HG03439 (cell line): Measurements from ENCODE around the gene ADI1.
A peak's percentile ranks its signal among the peaks of the same experiment; 100 is the strongest.

ENCODE experiments used
- ATAC-seq: cut with Tn5 transposase; IDR thresholded peaks from one replicate; pipeline ENCODE4 v1.9.1; 2021; ENCODE audit warnings: mild to moderate bottlenecking, moderate library complexity; ENCODE audit not compliant: unreplicated experiment

The ADI1 gene, protein sequence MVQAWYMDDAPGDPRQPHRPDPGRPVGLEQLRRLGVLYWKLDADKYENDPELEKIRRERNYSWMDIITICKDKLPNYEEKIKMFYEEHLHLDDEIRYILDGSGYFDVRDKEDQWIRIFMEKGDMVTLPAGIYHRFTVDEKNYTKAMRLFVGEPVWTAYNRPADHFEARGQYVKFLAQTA

DNA sequence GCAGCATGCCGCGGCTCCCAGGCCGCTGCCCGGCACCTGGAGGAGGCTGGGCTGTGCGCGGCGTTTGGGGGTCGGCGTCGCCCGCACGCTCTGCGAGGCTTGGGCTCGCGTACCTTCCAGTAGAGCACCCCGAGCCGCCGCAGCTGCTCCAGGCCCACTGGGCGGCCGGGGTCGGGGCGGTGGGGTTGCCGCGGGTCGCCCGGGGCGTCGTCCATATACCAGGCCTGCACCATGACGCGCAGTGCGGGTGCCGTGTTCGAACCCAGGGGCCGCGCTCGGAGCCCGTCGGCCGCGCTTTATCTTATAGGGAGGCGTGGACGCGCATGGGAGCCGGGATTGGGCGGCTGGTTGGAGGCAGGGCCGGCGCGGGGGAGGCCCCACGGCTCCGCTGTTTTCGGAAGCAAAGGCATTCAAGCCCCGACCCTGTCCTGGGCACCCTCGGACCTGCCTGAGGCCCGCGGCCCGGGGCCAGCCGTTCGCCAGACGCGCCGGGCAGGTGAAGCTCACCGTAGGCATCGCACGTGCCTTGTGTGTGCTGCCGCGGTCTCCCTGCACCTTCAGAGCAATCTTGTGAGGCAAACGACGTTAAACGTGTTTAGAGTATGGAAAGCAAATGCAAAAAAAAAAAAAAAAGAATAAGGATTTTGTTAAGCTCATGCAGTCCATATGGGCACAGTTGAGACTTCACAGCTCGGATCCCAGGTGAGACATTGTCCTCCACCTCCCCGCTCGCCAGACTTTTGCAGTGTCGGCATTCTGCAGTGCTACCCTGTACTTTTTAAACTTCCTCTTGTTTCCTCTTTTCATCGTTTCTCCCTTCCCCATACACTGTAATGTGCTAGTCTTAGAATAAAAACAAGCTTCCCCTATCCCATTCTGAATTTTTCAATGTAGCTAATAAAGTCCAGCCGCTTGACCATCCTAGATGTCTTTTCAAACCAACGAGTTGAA lies at the start of gene ADI1:
Gene ADI1 (minus strand): TSS at position 277 of the 951 bp plus-strand sequence. CDS start 44 bp downstream, at position 233.
- ATAC-seq: peak; percentile 66

DNA sequence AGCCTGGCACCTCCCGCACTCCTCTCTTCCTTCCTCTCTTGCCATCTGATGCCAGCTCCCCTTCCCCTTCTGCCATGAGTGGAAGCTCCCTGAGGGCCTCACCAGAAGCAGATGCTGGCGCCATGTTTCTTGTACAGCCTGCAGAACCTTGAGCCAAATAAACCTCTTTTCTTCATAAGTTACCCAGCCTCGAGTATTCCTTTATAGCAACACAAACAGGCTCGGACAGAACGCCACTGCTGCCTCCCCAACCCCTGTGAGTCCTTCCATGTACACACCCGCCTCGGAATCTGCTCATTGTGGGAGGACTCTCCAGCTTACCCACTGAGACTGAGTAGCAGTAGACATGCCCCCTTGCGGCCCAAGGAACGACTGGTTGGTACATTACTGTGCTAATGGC lies 47.5 kb upstream of the ADI1 start:
- no peak for ATAC-seq

DNA sequence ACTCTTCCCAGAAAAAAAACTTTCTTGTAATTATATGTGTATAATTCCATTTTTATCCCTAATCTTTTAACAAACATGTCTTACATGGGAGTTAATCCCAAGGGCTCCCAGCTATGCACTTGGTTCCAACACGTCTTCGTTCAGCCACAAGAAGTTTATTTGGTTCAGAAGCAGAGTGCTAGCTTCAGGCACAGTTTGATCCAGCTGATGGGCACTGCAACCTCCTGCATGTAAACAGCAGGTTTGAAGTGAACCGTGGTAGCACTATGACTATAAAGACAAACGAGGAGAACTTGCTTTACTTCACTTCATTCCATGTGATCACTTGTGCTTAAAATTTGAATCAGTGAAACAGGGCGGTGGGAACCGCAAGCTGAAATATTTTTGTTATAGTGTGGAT lies 45.8 kb upstream of the ADI1 start:
- no peak for ATAC-seq

DNA sequence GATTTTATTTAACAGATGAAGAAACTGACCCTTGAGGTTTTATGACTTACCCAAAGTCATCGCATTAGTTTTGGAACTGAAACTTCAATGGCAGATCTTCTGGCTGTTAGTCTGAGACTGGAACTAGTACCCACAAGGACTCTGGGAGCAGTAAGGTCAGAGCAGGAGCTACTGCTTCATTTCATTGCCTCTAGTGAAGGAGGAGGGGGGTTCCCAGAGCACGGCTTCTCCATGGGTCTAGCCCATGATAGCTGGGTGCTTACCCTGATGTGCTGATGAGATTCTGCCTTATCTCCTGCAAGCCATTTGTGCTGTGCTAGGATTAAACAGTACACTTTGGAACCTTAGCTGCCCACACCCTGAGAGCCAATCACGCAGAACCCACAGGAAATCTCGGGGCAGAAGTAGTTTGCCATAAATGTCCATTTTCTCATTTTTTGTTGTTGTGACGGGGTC lies 44.2 kb upstream of the ADI1 start:
- peak; percentile 34 for ATAC-seq

DNA sequence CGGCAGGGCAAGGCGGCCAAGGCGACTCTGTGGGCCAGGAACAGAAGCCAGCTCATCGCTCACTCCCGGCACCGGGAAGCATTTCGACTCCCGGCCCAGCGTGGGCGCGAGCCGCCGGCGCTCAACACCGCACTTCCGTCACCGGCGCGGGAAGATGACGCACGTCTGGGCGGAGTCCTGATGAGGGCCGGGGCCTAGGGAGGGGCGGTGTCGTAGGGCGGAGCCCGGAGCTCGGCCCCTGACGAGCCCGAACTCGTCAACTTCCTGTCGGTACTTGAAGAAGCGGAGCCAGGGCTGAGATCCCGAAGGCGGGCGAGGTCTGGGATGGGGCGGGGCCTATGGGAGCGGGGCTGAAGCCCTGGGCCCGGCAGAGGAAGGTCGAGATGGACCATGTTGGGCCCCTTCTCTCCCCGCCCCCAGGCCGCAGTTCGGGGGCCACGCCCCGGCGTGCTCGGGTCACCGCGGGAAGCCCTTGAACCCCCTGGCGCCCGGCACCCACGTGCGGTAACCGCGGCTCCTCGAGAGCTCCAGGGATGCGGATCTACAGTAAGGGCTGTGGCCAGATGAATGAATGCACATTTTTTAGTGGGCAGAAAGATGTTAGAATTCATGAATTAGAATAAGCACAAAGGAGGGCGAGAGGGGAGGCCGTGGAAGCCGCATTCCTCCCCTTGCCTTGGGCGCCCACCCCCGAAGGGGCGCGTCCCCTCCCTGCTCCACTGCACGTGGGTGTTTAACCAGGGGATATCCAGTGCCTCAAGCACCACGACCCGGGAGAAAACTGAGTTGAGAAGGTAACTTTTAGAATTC lies 39.1 kb upstream of the ADI1 start, which contains the start of gene RNASEH1:
Gene RNASEH1 (minus strand): TSS at position 129 of the 810 bp plus-strand sequence. CDS start 73 bp downstream, at position 56.
- peak; percentile 97 for ATAC-seq

DNA sequence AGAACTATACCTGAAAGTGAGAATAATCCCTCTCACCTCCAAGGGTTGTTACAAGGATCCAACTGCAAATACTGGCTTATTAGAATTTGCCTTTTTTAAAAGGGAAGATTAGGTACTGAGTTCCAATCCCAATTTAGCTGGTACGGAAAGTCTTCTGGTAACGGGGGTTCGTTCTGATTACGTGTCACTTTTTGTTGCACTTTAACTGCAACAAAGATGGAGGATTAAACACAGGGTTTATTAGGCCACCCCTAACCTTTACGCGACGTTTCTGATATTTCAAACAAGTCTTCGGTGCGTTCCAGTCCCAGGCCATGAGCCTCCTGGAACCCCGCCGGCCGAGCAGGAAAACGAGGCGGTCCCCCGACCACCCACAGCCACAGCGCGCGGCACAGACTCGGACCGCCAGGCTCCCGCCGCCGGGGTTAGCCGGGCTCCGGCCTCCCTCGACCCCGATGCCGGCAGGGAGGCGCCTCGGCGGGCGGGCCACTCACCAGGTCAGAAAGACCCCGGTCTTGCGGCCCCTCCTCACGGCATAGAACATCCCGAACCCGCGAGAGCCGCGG lies 38.4 kb upstream of the ADI1 start:
- ATAC-seq: peak; percentile 31

DNA sequence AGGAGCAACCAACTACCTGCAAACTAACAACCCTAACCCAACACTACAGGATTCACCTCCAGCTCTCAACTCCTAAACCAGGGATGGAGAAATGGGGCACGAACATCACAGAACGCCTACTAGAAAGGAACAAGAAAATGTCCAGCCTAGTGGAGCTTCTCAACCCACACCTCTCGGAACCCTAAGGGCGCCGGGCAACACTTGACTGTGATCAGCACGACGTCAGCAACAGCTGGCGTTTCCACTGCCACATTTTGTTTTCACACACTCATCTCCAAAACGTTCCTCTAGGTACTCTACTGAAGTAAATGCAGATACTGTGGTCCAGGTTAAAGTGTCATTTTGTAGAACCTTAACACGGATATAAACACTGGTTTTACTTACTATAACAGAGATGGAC lies 34.6 kb upstream of the ADI1 start:
- no peak for ATAC-seq

DNA sequence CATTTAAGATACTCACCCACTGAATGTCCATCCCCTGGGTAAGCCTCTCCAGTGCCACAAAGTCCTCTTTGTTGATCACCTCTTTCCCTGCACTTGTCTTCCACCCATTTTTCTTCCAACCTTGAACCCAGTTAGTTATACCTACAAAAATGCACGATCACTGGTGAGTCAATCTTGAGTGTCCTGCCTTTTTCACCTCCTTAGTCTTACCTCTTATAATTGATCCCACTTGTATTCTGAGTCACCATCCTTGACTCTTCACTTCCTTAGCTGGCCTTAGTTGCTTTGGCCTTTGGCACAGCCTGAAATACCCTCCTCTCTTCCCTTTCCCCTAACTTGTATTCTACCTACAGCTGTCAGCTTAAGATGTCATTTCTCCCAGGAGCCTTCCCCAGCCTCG lies 28.6 kb upstream of the ADI1 start:
- no peak for ATAC-seq

DNA sequence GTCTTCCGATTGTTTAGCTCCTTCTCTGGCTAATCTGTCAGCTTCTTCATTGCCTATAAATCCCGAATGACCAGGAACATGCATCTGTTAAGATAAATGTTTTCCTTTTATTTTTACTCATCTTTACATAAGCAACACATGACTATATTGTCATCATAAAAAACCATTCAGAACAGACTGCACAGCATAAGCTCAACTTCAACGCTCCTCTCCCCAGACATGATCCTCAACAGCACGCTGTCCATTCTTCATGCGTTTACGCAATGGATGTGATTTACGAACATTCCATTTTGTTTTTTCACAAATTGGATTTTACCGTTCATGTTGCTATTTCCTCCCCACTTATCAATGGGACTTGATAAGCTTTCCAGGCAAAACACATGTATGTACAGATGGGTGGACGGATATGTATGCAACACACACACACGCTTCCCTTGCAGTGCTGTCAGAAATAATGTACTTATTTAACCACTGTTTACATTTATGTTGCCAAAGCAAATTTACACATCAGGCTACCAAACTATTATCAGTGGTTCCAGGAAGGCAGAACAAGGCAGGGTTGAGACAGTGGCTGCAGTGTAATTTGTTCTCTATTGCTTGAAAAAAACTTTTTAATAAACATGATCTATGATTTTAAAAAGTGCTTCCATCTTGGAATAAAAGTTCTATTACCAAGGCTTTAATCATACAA lies 26.6 kb upstream of the ADI1 start:
- ATAC-seq: no peak

DNA sequence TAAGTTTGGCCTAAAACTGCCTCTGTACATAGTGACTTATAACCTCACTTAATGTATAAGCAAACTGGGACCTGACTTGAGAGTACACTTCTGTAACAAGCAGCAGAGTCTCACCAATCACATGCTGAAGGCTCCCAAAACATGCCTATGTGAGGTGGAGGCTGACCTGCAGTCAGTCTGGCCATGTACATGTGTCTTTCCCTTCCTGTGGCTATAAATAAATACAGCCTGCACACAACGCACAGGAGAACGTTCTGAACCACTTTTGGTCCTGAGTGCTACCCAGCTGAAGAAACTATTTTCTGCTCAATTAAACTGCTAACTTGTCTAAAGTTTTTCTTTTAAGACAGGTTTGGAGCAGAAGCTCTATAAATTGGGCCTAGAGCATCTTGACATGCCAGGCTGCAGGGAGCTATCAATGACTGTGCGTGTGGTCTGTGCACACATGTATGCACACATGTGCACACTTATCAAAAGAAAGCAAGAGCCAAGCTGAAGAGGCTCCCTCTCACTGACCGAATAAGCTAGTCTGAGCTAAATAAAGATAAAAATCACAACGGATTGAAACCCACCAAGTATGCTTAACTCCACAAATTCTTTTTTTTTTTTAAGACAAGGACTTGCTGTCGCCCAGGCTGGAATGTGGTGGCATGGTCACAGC lies 23.8 kb upstream of the ADI1 start:
- no peak for ATAC-seq

DNA sequence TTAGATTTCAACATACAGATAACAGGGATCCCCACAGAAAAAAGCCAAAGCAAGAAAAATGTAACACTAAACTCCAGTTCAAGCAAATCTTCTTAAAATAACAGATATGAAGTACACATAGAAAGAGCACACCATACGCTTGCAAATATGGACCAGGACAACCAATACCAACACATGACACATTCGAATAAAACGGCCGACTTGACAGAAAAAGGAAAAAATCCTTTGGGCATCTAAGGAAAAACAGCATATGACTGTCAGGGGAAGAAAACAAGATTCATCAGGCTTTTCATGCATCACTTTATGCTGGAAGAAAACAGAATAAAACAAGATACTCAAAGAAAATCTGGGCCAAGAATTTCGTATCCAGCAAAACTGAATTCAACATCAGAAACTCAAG lies 22.8 kb upstream of the ADI1 start:
- ATAC-seq: no peak

DNA sequence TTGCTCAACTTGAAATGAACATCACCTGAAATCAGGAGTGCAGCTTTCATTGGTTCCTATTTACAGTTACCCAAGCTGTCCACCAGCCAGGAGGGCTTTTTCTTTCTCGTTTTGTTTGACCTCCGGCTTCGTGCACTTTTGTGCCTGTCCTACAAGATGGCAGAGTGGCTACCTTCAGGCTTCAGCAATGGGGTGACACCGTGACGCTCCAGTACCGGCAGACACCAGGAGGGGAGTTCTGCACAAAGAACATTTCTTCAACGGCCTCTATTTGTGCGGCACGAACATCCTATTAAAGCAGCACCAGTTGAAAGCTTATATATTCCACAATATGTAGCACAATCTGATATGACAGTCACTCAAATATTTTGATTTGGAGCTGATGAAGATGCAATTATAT lies 20.5 kb upstream of the ADI1 start:
- ATAC-seq: no peak

DNA sequence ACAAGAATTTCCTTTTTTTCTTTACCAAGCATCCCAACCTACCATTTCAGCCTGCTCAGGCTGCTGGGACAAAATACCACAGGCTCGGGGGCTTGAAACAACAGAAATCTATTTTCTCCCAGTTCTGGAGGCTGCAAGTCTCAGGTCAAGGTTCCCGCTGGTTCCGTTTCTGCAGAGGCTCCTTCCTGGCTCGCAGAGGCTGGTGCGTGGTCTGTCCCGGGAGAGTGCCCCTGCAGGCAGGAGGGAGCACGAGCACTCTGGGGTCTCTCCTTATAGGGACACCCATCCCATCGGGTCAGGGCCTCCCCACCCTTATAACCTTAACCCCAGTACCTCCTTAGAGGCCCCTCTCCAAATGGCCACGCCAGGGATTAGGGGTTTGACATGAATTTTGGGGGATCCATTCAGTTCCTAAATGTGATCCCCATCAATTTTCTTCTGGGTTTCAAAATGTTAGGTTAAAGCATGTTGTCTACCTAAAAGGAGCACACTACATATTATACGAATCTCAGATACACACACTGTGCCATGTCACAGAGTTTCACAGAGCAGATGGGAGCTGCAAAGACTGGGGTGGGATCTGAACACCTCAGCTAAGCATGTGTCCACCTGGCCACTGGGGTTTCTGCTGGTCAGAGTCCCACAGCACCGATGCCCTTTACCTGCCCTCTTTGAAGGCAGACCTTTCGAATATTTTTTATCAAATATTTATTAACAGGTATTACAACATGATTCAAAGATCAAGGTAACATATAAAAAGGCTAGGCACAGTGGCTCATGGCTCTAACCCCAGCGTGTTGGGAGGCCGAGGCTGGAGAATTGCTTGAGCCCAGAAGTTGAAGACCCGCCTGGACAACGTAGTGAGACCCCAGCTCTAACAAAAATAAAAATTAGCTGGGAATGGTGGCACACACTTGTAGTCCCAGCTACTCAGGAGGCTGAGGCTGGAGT lies 17.6 kb upstream of the ADI1 start:
- no peak for ATAC-seq

DNA sequence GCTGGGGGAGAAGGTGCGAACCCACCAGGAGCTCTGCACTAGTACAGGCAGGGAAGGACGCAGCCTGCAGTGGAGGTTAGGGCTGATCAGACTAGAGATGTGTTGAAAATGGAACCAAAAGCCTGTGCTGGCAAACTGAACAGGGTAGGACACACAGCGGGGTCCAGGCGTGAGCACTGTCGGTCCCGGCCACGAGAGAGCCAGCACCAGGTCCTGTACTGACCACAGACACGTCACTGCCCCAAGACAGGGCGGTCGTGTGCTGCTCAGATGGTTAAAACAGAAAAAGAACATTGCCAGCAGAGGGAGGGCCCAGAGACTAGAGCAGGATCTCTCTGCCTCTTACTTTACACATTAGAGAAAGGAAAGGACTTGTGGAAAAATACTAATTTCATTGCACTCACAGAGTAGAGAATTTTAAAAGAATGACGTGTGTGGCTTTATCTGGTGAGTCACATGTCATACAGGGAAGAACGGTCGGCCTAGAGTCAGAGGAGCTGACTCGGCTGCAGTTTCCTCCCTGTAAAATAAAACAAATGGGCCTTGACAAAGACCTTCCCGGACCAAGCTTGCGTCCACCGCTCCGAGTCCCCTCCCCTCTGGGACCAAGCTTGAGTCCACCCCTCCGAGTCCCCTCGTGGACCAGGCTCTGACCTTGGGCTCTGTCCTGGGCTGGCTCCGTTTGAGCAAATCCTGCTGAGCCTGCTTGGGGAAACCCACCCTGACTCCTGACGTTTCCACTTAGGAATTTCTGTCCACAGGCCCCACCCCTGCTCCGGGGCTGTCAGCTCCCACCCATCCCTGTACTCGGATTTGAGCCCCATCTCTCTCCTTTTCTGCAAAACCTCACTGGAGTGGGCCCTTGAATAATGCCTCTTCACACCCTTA lies 16.7 kb upstream of the ADI1 start:
- peak; percentile 63 for ATAC-seq

DNA sequence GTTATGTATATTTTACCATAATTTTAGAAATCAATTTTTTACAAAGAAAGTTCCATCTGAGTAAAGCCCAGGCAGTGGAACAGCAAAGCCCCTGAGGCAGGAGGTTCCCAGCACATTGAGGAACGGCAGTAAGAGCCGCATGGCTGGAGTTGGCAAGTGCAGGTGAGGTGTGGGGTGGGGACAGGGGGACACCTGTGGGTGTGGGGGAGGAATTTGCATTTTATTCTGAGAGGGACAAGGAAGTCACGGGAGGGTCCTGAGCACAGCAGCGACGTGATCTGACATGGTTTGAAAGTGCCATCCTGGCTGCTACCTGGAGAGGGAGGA lies 16.1 kb upstream of the ADI1 start:
- ATAC-seq: no peak

DNA sequence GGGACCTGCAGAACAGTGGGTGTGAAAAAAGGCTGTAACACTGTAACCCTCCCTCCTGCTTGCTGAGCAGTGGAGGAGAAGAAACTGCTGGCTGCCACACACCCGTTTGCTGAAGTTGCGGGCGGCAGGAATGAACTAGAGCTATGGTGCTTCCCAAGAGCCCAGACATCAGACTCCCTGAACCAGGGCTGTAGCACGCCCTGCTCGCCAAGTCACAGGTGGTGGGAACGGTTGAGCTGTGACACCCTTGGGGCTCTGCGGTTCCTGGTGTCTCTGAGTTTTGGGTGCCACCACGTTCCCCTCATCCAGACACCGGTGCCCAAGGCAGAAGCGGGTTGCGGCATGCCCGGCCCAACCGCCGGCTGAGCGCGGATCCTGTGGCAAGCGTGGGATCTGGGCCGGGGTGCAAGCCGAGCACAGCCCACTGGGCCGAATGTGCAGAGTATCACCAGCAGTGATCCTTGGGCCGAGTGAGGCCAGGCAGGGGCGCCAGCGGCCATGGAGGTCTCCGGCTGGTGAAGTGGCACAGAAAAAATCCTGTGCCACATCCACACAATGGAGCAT lies 15.0 kb upstream of the ADI1 start:
- ATAC-seq: no peak

DNA sequence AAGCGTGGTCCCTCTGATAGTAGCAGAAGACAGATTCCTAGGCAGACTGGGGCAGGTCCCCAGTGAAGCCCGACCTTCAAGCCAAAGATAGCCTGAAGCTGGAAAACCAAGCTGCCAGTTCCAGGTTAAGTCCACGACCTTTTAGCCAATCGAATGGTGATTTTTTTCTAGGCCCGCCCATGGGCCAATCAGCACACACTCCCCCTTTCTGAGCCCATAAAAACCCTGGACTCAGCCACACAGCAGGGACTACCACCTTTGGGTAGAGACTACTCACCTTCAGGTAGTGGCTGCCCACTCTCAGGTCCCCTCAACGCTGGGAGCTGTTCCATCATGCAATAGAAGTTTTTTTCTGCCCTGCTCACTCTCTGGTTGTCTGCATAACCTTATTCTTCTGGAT lies 14.5 kb upstream of the ADI1 start:
- ATAC-seq: no peak

DNA sequence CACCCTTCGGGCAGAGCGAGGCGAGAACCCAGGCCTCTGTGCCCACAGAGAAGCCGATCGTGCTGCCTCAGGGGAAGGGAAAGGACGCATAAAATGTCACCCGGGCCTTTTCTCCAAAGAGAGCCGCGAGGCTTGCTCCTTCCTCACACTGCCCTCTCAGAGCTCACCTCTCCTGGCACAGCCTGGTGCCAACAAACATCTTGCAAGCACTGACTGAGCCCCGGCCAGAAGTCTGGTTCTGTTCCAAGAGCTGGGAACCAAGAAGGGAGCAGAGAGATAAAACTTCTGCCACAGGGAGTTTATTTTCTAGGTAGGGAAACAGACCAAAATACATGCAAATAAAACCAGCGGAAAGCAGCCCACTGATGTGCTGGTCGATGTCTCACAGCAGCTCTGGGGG lies 13.6 kb upstream of the ADI1 start:
- ATAC-seq: no peak
